Activated gamma-delta T cell treated with Interleukin-2 at 50 U/mL for 16 hours (primary cell): Measurements from ENCODE around the gene FRMD4B.

Source experiments
- DNase-seq: peaks from one replicate; pipeline ENCODE4 v3.0.0-alpha.2; 2020

The FRMD4B gene

GRCh38 chr3:69161587-69162307, 224.1 kb downstream of the FRMD4B start:
- peak; percentile 13 for DNase-seq

- DNase-seq: no peak
Measured at GRCh38 chr3:69160525-69160924, 225.4 kb downstream of the FRMD4B start.

GRCh38 chr3:69160107-69160506, 225.8 kb downstream of the FRMD4B start:
- DNase-seq: no peak

DNA sequence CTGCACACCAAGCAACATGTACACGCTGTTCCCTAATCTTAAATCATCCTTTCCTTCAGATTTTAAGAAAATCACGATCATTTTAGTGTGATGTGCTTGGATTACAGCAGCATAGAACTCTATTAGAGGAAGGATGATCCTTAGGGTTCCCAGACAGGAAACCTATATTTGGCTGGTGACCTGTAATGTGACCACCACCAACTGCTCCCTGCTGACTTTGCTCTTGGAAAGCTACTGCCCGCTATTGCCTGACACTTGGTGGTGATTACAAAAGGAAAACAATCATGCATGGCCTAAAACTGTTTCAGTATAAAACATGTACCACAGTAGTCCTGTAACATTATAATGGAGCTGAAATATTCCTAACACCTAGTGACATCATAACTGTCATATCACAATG, 236.3 kb downstream of the FRMD4B start:
- DNase-seq: no peak

- no peak for DNase-seq
Measured at GRCh38 chr3:69145688-69146087, 240.2 kb downstream of the FRMD4B start.

- DNase-seq: no peak
Measured at GRCh38 chr3:69144631-69145245, 241.2 kb downstream of the FRMD4B start.

DNA sequence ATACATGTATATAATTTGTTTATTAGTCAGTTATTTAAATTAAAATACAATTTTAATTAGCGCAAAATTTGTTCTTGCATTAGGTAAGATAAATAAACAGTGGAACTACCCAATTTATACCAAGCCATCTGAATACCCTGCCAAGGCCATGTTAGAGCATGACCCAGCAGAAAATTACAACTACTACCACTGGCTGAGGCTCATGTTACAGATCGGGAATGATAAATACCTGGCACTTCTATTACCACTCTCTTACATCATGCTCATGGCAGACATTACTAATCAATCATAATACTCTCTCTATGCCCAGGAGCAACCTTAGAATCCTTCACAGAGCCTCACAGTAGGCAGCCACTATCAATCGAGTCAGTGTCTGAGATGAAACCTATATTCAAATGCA, 242.3 kb downstream of the FRMD4B start:
- no peak for DNase-seq

DNA sequence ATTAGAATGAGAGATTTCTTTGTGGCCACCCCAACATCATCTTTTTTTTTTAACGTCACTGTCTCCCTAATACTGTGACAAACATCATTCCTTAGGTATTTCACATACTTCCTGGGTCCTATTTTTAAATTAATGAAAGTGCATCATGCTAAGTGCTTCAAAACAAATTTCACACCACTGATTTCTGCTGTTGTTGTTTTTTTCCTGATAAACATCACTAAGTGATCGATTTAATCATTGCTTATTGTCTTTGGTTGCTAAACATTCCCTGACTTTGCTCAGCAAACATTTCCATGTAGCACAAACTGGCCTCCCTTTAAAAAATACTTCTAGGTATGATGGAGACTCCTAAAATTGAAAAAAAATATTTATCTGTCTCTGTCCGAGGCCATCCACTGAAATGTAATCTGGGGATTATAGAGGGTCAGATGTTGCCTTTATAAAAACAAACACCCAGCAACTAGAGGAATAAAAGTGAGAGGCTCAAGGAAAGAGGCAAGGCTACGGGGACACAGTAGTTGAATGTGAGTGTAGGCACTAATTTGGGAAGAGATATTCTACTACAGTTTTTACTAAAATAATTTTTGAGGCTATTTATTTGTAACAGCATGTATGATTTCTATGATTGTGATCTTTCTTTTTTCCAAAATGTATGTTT, 243.0 kb downstream of the FRMD4B start:
- no peak for DNase-seq

DNA sequence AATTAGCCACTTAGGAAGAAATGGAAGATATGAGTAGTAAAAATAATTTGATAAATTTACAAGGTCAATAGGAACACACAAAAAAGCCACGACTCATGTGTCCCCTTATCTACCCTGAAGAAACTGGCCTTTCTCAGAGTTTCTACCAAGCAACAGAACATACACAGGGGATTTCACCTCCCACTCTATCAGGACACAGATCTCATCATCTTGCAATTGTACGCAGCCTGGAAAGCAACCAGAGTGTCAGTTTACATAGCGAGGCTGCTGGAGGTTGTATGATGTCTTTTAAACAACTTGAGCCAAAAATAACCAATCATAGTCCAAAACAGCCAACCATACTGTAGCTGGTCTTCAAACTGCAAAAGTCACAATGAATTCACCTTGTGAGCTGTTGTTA, 243.8 kb downstream of the FRMD4B start:
- no peak for DNase-seq

DNA sequence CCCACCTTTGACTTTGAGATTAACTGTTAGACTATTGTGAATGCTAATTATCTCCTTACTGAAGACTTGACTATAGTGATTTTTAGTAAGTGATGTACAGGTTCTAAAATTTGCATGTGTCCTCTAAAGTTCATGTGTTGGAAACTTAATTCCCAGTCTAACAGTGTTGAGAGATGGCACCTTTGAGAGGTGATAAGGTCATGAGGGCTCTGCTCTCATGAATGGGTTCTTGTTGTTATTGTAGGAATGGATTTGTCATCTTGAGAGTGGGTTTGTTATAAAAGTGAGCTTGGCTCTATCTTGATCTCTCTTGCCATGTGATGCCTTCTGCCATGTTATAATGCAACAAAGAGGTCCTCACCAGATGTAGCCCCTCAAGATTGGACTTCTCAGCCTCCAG, 244.6 kb downstream of the FRMD4B start:
- DNase-seq: no peak

GRCh38 chr3:69137412-69137811, 248.5 kb downstream of the FRMD4B start:
- no peak for DNase-seq

GRCh38 chr3:69137005-69137404, 248.9 kb downstream of the FRMD4B start:
- DNase-seq: no peak

- DNase-seq: no peak
Measured at GRCh38 chr3:69130689-69131088, 255.2 kb downstream of the FRMD4B start.

- DNase-seq: no peak
Measured at GRCh38 chr3:69129531-69129930, 256.4 kb downstream of the FRMD4B start.

DNA sequence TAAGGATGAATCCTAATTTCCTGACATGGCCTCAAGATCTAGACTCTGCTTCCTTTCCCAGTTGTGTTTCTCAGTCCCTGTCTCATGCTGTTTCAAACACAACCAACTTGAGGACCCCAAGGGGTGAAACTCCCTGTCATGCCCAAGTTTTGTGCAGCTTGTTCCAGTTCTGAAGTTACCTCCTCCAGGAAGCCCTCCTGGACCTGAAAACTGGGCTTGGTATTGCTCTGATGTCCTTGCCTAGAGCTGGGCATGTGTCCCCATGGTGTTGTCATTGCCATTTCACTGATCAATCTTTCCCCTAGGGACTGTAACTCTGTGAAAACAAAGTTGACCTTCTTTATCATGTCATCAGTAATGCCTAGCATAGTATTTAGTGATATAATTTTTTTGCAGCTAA, 257.4 kb downstream of the FRMD4B start:
- DNase-seq: no peak

- DNase-seq: no peak
Measured at GRCh38 chr3:69126999-69127398, 258.9 kb downstream of the FRMD4B start.

- no peak for DNase-seq
Measured at GRCh38 chr3:69126216-69126615, 259.7 kb downstream of the FRMD4B start.

DNA sequence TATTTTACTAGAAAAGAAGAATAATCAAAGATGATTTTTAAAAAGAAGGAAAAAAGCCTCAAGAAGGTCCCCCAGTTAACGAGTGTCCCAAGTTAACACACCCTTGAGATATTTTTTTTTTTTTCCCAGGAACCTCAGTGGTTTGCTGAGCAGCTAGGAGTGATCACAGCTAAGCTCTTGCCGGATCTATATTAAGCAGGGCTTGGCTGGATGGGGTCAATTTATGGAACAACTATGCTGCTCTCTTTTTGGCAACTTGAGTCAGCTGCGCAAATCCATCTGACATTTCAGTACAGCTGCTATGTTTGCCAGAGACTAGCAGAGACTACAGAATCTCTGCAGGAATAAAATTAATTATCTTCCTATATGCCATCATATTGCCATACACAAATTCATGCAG, 263.5 kb downstream of the FRMD4B start, which contains the start of gene LMOD3:
Gene LMOD3 (minus strand): TSS at position 193 of the 400 bp plus-strand sequence. CDS start 209 bp downstream, outside the sequence.
- no peak for DNase-seq

- DNase-seq: no peak
Measured at GRCh38 chr3:69121950-69122349, 263.9 kb downstream of the FRMD4B start.

DNA sequence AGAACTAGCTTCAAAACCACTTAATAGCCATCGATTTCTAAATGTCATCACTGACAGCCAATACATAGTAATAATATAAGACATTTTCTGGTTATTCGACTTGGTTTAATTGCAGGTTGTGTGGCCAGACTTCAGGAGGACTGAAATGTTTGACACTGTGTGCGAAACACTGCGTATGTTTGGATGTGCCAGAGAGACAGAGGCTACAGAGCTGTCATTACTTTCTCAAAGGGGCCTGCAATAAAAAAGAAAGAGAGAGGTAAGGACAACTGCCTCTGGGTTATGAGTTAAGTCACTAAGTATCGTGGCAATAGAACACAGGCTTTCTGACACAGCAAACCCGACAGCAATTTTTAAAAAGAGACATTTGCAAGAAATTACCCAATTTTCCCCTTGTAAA, 264.4 kb downstream of the FRMD4B start:
- no peak for DNase-seq

DNA sequence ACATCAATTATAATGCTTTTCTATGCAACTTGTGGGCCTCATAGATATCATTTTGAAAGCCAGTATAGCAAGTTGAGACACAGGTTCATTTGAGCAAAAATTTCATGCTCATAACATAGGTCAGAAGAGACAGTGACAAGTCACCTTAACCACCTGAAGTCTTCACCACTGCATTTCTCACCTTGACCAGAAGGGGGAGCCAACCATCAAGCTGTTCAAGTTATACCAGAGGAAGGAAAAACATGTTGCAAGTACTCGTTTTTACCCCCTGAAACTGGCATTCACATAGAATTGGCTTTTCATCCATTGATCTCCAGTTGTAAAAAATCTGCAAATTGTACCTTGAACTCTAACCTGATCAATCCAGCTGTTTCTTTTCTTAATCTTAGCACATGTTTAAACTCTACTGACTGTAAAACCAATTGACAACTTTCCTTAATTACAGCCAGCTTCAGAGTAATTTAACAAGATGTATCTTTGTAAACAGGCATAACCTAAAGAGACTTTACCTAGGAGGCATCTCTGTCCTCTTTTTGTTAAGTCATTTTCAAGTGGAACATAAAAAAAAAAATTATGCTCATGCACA, 264.9 kb downstream of the FRMD4B start:
- DNase-seq: peak; percentile 86
